Measurements from ENCODE around the gene TIMM10B.

- no peak for TF ChIP-seq FOXK2 (IDR thresholded peaks at IDR 0.05)
- no peak for TF ChIP-seq FOXM1 (IDR thresholded peaks at IDR 0.05; ENCODE audit: borderline replicate concordance)
- no peak for TF ChIP-seq TARDBP (IDR thresholded peaks at IDR 0.05)
- no peak for TF ChIP-seq SP1 (IDR thresholded peaks at IDR 0.05)
Measured at GRCh38 chr11:6481924-6482275, 599 bp downstream of the TIMM10B start.
